EH (cell line): ENCODE results near the gene SPEM3.
"Not testable (repeated sequence)": the region's sequence is repeated elsewhere in the genome, so short reads cannot be mapped to it uniquely, and the experiment has no call there.

Source experiments
- DNase-seq: peaks from one replicate; pipeline ENCODE4 v3.0.0-alpha.2; 2015; ENCODE audit warnings: low read depth

SPEM3 gene

GRCh38 chr17:7442142-7442541, 13.5 kb downstream of the SPEM3 start:
- no peak for DNase-seq

GRCh38 chr17:7443499-7444485, 15.1 kb downstream of the SPEM3 start:
- DNase-seq = peak; percentile 57

GRCh38 chr17:7444682-7445618, 16.3 kb downstream of the SPEM3 start, which contains the start of gene CHRNB1:
Gene CHRNB1 (plus strand): TSS chr17:7445061. CDS start chr17:7445128, 67 bp downstream.
- DNase-seq = peak; percentile 52

GRCh38 chr17:7445619-7445968, 16.9 kb downstream of the SPEM3 start:
- no peak for DNase-seq

DNA sequence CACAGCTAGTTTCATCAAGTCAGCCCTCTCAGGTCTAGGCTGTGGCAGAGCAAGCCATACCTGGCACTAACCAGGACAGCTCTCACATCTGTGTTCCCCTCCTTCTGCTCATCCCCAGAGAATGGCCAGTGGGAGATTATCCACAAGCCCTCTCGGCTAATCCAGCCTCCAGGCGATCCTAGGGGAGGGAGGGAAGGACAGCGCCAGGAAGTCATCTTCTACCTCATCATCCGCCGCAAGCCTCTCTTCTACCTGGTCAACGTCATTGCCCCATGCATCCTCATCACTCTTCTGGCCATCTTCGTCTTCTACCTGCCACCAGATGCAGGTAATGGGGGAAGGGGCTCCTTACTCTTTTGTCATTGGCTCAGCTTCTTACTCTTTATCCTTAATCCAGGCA, 19.8 kb downstream of the SPEM3 start:
- no peak for DNase-seq

DNA sequence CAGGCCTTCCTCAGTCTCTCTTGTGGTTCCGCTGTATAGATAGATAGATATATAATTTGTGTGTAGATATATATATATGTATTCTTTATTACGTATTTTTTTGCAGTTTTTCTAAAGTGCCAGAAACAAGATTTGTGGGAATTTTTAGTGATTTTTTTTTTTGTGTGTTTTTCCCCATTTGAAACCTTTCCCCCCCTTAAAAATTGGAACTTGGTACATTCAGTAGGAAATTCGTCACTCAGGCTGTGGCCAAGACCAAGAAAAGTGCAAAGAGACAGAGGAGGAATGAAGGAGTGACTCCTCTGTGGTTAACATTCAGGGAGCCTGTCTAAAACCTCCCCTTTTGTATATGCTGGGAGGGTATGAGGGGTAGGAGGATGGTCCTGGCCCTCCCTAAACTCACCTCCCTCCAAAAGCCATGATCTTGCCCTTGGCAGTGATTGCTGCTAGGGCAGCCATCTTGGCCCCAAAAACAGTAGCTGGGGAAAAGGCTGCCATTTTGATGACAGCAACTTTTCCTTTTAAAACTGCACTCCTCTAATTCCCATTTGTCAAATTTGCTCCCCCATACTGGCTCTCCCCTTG, 31.4 kb downstream of the SPEM3 start:
- peak; percentile 27 for DNase-seq

- no peak for DNase-seq
Observed at GRCh38 chr17:7460850-7461660, 32.4 kb downstream of the SPEM3 start.

GRCh38 chr17:7462474-7463371, 34.1 kb downstream of the SPEM3 start:
- DNase-seq = no peak

GRCh38 chr17:7463372-7463846, 34.8 kb downstream of the SPEM3 start:
- DNase-seq = no peak

DNA sequence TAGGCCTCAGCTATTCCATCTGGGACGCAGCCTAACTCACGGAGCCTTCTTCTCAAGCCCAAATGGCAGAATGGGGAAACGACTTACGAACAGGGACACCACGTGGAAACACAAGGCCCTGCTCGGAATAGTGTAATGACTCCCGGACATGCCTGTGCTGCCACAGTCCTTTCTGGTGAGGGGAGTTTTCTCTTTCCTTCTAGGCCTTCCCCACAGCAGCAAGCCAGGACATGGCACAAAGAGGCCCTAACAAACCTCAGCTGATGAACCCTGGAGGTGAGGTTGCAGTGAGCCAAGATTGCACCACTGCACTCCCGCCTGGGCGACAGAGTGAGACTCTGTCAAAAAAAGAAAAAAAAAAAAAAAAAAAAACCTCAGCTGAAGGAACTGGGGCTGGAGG, 35.4 kb downstream of the SPEM3 start:
- no peak for DNase-seq

DNA sequence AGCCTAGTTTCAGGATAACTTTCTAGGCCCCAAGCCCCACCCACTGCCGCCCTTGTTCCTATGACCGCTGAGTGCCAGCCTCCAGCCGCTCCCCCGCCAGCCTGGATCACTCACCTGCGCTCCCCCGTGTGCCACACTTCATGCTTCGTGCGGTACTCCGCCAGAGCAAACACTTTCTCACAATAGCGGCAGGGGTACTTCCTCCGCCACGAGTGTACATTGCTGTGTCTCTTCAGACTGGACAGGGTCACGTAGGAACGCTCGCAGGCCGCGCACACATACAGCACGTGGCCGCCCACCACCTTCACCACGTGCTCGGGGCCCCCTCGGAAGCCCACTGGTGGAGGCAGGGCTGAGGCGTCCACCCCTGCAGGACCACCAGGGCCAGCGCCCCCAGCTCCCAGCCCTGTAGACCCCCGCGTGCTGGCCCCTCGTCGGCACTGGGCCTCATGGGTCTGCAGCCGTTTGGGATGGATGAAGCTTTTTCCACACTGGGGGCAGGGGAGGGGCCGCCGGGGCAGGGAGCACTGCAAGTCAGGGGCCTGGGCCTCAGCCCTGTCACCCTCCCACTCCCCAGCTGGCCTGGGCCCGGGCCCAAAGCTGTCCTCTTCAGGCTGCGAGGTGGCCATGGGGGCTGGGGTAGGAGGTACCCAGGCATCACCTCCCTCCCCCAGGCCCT, 37.1 kb downstream of the SPEM3 start:
- no peak for DNase-seq

DNA sequence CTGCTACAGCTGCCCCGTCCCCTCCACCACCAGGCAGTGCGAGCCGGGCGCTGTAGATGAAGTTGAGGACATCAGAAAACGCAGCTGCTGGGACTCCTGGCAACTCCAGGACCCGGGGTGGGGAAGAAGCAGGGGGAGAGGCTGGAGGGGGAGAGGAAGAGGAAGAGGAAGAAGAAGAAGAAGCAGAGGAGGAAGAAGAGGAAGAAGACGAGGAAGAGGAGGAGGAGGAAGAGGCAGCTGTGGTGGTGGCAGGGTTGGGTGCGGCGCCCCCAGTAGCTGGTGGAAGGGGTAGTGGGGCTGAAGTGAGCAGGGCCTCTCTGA, 37.6 kb downstream of the SPEM3 start:
- DNase-seq = no peak

- peak; percentile 66 for DNase-seq
Observed at GRCh38 chr17:7466639-7467341, 38.1 kb downstream of the SPEM3 start.

DNA sequence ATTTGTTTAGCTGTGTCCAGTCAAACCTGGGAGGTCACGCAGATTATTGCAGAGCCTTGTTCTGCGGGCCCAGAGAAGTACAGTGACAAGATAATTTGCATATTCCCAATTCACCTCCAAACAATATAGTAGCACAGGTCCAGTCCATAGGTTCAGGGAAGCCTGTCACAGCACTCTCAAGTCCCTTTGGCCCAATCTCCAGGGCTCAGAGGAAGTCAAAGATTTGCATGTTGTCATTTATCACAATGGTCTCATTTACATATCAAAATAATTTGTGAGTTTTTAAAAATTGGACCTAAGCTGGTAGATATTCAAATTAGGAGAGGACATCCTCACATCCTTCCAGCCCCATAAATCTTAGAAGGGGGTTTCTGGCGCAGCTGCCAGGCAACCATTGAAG, 38.8 kb downstream of the SPEM3 start:
- DNase-seq = no peak

- no peak for DNase-seq
Observed at GRCh38 chr17:7468290-7468689, 39.6 kb downstream of the SPEM3 start.

DNA sequence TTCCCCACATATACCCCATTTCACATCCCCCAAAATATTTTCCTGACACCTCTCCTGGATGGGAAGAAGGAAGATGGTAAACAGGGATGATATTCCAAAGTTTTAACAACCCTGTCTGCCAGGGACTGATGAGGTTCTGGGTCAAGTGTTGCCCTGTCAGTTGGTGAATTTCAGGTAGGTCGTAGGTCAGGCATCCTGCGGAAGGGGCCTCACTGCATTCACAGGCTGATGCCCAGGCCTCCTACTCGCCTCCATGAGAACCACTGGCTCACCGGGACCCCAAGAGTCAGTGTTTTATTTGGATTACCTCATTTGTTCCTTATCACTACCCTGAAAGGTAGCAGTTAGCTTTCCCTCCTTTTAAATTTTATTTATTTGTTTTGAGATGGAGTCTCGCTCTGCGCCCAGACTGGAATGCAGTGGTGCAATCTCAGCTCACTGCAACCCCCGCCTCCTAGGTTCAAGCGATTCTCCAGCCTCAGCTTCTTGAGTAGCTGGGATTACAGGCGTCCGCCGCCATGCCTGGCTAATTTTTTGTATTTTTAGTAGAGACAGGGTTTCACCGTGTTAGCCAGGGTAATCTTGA, 40.2 kb downstream of the SPEM3 start:
- DNase-seq = no peak

GRCh38 chr17:7469843-7470242, 41.2 kb downstream of the SPEM3 start:
- not testable (repeated sequence) for DNase-seq

DNA sequence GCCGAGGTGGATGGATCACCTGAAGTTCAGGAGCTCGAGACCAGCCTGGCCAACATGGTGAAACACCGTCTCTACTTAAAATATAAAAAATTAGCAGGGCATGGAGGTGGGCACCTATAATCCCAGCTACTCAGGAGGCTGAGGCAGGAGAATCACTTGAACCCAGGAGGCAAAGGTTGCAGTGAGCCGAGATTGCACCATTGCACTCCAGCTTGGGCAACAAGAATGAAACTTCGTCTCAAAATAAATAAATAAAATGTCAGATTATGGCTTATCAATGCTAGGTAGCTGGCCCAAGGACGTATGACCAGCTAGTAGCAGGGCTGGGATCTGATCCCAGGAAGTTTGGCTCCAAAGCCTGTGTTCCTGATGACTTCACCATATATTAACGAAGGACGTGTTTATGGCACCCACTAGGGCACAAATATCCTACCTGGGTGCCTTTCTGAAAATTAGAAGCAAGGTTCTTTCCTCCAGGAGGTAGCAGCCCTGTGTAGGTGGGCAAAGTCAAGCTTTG, 41.9 kb downstream of the SPEM3 start:
- not testable (repeated sequence) for DNase-seq

GRCh38 chr17:7471729-7472128, 43.1 kb downstream of the SPEM3 start:
- DNase-seq = no peak
